Measurements from ENCODE around the gene RPGR. TPM values are rescaled to one million over a fixed set of nuclear protein-coding genes. Genes with fewer than 3 reads are reported as not detected.

The RPGR gene
- total RNA-seq, 1 donor from 2014 or later = 6.0 TPM

GRCh38 chrX:38332505-38332904, 5.2 kb upstream of the RPGR start:
- intact Hi-C loops (cut with micrococcal nuclease) = no loop called here

GRCh38 chrX:38327775-38328081, 419 bp upstream of the RPGR start:
- intact Hi-C loops (cut with micrococcal nuclease) = loop anchor here (1.0 to 10.0 kb wide), 4 partner anchors 401 to 573 kb away; partner anchors contain the start of gene DYNLT3

GRCh38 chrX:38326086-38326485, 1.2 kb downstream of the RPGR start:
- intact Hi-C loops (cut with micrococcal nuclease) = loop anchor here (2.0 to 10.0 kb wide), 3 partner anchors 479 to 571 kb away; partner anchors contain the start of gene DYNLT3

- intact Hi-C loops (cut with micrococcal nuclease) = loop anchor here (10.0 kb wide), 1 partner anchor 566 kb away; no protein-coding TSS in a partner anchor
These were observed 6.5 kb downstream of the RPGR start for GRCh38 chrX:38320819-38321218.

- intact Hi-C loops (cut with micrococcal nuclease) = no loop called here
These were observed 8.7 kb downstream of the RPGR start for GRCh38 chrX:38318606-38319005.

- intact Hi-C loops (cut with micrococcal nuclease) = no loop called here
These were observed 9.1 kb downstream of the RPGR start for GRCh38 chrX:38318196-38318595.

GRCh38 chrX:38315186-38315585, 12.1 kb downstream of the RPGR start:
- intact Hi-C loops (cut with micrococcal nuclease) = no loop called here

- intact Hi-C loops (cut with micrococcal nuclease) = no loop called here
These were observed 14.1 kb downstream of the RPGR start for GRCh38 chrX:38313190-38313589.

GRCh38 chrX:38312436-38312835, 14.9 kb downstream of the RPGR start:
- intact Hi-C loops (cut with micrococcal nuclease) = no loop called here

GRCh38 chrX:38311743-38312142, 15.6 kb downstream of the RPGR start:
- intact Hi-C loops (cut with micrococcal nuclease) = no loop called here

GRCh38 chrX:38305971-38306370, 21.3 kb downstream of the RPGR start:
- intact Hi-C loops (cut with micrococcal nuclease) = no loop called here

- intact Hi-C loops (cut with micrococcal nuclease) = no loop called here
These were observed 23.3 kb downstream of the RPGR start for GRCh38 chrX:38304010-38304409.

GRCh38 chrX:38293741-38294140, 33.6 kb downstream of the RPGR start:
- intact Hi-C loops (cut with micrococcal nuclease) = no loop called here

GRCh38 chrX:38287674-38288073, 39.6 kb downstream of the RPGR start:
- intact Hi-C loops (cut with micrococcal nuclease) = no loop called here

GRCh38 chrX:38285649-38286048, 41.7 kb downstream of the RPGR start:
- intact Hi-C loops (cut with micrococcal nuclease) = no loop called here

- intact Hi-C loops (cut with micrococcal nuclease) = no loop called here
These were observed 45.3 kb downstream of the RPGR start for GRCh38 chrX:38282049-38282448.

- intact Hi-C loops (cut with micrococcal nuclease) = no loop called here
These were observed 48.1 kb downstream of the RPGR start for GRCh38 chrX:38279188-38279587.

GRCh38 chrX:38278682-38279081, 48.6 kb downstream of the RPGR start:
- intact Hi-C loops (cut with micrococcal nuclease) = no loop called here

GRCh38 chrX:38277802-38278201, 49.5 kb downstream of the RPGR start:
- intact Hi-C loops (cut with micrococcal nuclease) = no loop called here

- intact Hi-C loops (cut with micrococcal nuclease) = no loop called here
These were observed 50.2 kb downstream of the RPGR start for GRCh38 chrX:38277136-38277535.

GRCh38 chrX:38276089-38276488, 51.2 kb downstream of the RPGR start:
- intact Hi-C loops (cut with micrococcal nuclease) = no loop called here

- intact Hi-C loops (cut with micrococcal nuclease) = no loop called here
These were observed 51.7 kb downstream of the RPGR start for GRCh38 chrX:38275615-38276014.

GRCh38 chrX:38273453-38273852, 53.9 kb downstream of the RPGR start:
- intact Hi-C loops (cut with micrococcal nuclease) = no loop called here

- intact Hi-C loops (cut with micrococcal nuclease) = no loop called here
These were observed 56.1 kb downstream of the RPGR start for GRCh38 chrX:38271154-38271716.

All from T-helper 2 cell treated with Interferon-gamma antibody and Interleukin-4, amounts not matched to agents 100 ng/mL and 5 ng/mL, for 36 hours (primary cell).